Skeletal muscle cell (primary cell): ENCODE results near the gene SIPA1L3.
A peak's percentile ranks its signal among the peaks of the same experiment; 100 is the strongest.
"Not testable (repeated sequence)": the region's sequence is repeated elsewhere in the genome, so short reads cannot be mapped to it uniquely, and the experiment has no call there.

Experiments
- DNase-seq: peaks from one replicate; pipeline ENCODE4 v3.0.0-alpha.2; 2010; ENCODE audit warnings: low read depth
- H3K4me3 ChIP-seq: 2 replicates; pipeline ENCODE4 v1.5.1; 2011; ENCODE audit warnings: low read depth, mild to moderate bottlenecking, control low read depth, low read length, moderate library complexity

Gene SIPA1L3

GRCh38 chr19:38211151-38211591, 304.2 kb downstream of the SIPA1L3 start:
- no peak for DNase-seq
- peak overlapping the region; percentile 37 for H3K4me3 ChIP-seq

GRCh38 chr19:38211766-38212165, 304.8 kb downstream of the SIPA1L3 start:
- H3K4me3 ChIP-seq: no peak overlapping the region
- DNase-seq: no peak

- no peak overlapping the region for H3K4me3 ChIP-seq
- DNase-seq: no peak
Observed at GRCh38 chr19:38213469-38213868, 306.5 kb downstream of the SIPA1L3 start.

DNA sequence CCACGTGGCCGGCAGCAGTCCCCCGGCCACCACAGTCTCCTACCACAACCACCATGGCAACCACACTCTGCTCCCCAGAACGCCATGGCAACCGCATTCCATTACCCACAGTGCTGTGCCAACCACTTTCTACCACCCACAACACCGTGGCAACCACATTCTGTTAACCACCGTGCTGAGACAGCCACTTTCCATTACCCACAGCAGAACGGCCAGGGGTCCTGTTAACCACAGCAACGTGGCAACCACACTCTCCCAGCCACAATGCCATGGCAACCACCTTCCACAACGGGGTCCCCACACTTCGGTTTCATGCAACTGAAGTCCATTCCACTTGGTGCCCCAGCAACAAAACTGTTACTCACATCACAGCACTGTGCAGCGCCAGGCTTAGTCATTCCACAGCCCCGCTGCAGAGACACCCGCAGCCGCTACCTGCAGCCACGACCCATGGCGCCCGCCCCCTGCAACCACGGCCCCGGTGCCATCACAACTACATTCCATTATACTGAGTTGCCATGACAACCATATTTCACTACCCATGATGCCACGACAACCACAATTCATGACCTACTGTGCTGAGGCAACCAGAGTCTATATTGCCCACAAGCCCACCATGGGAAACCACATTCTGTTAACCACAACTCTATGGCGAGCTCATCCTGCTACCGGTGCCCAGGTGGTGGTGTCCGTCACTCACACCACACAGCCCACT, 307.1 kb downstream of the SIPA1L3 start:
- no peak overlapping the region for H3K4me3 ChIP-seq
- DNase-seq: peak; percentile 20

DNA sequence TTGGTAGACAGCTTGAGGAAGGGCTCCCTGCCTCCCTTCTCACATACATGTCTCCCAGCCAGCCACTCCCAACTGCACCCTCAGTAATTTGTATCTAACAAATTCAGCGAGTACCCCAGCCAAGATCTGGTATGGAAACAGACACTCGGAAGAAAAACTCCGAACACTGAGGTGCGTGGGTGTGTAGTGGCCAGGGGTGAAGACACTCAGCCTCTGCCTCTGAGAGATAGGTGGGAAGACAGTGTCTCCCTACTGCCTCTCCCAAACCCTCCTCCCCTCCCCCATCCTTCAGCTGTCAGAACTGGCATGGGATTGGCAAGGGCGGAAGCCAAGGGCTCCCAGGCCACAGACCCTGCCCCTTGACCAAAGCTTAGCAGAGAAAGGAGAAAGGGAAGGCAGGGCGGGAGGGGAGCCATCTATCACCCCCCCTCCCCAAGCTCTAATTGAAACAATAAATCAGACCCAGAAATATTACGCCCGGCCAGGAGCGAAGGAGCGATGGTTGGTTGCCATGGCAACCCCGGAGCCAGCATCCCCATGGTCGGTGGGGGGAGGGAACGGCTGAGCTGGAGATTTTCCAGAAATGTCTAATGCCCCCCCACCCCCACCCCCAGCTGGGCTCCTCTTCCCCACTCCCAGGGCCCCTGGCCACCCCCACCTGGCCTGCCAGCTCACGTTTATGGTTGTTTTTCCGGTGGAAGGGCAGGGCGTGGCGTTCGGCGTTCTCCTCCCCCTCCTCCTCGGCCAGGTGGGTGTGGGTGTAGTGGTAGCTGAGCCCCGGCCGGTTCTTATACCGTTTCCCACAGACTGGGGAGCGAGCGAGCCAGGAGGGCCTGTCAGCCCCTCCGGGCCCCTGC, 310.0 kb downstream of the SIPA1L3 start:
- no peak overlapping the region for H3K4me3 ChIP-seq
- no peak for DNase-seq

GRCh38 chr19:38218204-38218603, 311.2 kb downstream of the SIPA1L3 start:
- no peak overlapping the region for H3K4me3 ChIP-seq
- DNase-seq: no peak

GRCh38 chr19:38219221-38219620, 312.2 kb downstream of the SIPA1L3 start:
- no peak for DNase-seq
- H3K4me3 ChIP-seq: no peak overlapping the region

- no peak overlapping the region for H3K4me3 ChIP-seq
- no peak for DNase-seq
Observed at GRCh38 chr19:38221421-38221820, 314.4 kb downstream of the SIPA1L3 start.

- DNase-seq: no peak
- no peak overlapping the region for H3K4me3 ChIP-seq
Observed at GRCh38 chr19:38221919-38222830, 315.2 kb downstream of the SIPA1L3 start.

DNA sequence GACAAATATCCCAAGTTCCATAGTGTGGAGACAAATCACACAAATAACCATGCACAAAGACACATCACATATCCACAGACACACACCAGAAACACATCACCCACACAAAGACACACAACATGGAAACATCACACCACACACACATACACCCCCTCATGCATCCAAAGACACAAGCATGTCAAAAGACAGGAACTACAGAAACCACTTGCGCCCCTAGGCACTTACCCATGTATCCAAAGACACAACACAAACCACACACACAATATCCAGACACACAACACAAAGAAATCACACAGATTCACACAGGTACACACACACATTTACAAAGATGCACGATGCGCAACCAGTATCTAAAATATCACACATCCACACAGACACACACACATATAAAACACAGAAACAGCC, 316.1 kb downstream of the SIPA1L3 start:
- no peak for DNase-seq
- H3K4me3 ChIP-seq: peak overlapping the region; percentile 65

DNA sequence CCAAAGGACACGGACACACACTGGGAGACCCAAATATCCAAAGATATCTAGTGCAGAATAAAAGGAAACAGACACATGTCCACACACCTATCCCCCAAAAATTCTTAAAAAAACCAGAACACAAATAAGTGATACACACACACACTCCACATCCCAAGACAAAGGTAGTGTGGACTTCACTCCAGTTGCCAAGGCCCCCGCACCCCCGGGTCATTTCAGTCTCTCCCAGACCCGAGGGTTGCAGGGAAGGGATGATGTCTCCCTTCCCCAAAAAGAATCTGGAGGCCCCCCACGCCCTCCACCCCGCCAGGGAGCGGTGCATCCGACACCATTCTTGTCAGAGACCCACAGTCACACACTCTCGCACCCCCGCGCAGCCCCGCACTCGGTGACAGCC, 316.6 kb downstream of the SIPA1L3 start:
- H3K4me3 ChIP-seq: peak overlapping the region; percentile 65
- DNase-seq: no peak

DNA sequence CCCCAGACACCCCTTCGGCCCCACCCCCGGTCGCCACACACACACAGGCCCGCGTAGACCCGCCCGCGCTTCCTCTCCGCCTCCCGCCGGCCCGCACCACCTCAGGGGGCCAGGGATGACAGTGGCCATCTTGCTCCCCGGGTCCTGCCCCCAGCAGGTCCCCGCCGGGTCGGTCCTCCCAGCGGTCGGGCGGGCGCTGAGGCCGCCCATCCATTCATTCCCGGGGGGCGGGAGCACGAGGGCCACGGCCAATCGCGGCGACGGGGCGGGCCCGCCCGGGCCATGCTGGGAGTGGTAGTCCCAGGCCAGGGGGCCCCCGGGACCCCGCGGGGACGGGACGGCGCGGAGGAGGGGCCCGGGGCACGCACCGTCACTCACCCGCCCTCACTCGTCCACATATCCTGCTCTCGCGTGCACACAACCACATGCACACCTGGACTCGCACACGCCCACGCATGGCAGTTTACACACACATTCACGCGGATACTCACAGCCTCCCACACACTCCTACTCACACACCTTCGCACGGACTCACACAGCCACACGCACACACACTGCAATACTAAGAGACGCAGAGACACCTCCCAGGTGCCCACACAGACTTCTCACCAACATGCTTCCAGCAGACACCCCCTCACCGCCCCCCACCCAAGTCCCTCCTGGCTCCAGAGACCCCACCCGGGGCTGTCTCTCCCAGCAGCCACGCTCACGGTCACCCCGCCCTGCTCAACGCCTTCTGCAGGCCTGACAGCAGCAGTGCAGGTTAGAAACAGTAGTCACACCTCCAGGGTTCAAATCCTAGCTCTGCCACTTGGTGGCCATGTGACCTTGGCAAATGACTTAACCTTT, 317.2 kb downstream of the SIPA1L3 start, which contains the start of gene DPF1:
Gene DPF1 (minus strand): TSS at position 209 of the 849 bp plus-strand sequence. CDS start 80 bp downstream, at position 129.
- peak within 1 kb of the TSS; percentile 65 for H3K4me3 ChIP-seq
- DNase-seq: no peak

DNA sequence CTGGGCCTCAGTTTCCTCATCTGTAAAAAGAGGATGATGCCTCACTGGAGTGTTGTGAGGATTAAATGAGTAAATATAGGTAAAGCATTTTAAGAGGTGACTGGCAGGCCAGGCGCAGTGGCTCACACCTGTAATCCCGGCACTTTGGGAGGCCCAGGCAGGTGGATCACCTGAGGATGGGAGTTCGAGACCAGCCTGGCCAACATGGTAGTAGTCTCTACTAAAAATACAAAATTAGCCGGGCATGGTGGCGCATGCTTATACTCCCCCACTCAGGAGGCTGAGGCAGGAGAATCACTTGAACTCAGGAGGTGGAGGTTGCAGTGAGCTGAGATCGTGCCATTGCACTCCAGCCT, 317.8 kb downstream of the SIPA1L3 start:
- not testable (repeated sequence) for H3K4me3 ChIP-seq

DNA sequence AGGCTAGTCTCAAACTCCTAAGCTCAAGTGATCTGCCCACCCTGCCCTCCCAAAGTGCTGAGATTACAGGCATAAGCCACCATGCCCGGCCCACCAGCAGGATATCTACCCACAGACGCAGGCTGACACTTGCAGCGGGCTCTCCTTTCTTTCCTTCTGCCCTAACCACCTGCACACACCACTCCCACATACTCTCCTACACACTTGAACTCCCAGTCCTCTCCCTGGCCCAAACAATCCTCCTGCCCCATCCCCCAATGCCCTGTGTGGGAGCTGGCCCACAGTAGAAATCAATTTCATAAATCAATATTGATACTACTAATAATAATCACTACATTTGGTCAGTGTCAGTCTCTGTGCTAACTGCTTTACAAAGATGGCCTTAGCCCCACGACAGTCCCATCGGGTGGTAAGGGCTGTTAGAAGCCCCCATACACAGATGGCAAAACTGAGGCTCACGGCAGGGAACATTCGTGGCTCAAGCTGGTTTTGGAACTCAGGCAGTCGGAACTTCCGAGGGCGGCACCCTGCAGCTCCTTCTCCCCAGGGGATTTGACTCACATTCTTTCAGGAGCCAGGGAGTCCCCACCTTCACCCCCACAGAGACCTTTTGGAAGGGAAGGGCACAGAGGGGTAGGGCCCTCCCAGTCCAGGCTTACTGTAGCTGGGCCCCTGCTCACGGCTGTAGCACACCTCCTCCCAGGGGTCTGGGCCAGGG, 320.4 kb downstream of the SIPA1L3 start:
- no peak overlapping the region for H3K4me3 ChIP-seq

More for the DNA sequence above, 317.8 kb downstream of the SIPA1L3 start:
- not testable (repeated sequence) for DNase-seq

DNA sequence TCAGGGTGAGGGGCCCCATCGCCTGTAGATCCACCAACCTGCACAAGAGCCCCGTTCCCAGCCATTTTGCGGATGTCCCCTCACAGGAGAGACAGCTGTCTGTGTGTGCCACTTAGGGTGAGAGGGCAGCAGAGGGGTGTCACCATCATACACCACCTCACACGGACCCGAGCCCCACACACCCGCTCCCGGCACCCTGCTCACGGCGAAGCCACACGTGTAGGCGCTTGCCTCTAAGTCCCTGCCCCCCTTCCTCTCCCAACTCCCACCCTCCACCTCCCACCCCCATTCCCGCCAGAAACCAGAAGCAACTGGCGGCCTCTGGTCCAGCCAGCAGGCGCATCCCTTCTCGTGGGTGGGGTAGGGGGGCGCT, 321.0 kb downstream of the SIPA1L3 start:
- no peak for DNase-seq
- no peak overlapping the region for H3K4me3 ChIP-seq

More for the DNA sequence above, 320.4 kb downstream of the SIPA1L3 start:
- no peak for DNase-seq

DNA sequence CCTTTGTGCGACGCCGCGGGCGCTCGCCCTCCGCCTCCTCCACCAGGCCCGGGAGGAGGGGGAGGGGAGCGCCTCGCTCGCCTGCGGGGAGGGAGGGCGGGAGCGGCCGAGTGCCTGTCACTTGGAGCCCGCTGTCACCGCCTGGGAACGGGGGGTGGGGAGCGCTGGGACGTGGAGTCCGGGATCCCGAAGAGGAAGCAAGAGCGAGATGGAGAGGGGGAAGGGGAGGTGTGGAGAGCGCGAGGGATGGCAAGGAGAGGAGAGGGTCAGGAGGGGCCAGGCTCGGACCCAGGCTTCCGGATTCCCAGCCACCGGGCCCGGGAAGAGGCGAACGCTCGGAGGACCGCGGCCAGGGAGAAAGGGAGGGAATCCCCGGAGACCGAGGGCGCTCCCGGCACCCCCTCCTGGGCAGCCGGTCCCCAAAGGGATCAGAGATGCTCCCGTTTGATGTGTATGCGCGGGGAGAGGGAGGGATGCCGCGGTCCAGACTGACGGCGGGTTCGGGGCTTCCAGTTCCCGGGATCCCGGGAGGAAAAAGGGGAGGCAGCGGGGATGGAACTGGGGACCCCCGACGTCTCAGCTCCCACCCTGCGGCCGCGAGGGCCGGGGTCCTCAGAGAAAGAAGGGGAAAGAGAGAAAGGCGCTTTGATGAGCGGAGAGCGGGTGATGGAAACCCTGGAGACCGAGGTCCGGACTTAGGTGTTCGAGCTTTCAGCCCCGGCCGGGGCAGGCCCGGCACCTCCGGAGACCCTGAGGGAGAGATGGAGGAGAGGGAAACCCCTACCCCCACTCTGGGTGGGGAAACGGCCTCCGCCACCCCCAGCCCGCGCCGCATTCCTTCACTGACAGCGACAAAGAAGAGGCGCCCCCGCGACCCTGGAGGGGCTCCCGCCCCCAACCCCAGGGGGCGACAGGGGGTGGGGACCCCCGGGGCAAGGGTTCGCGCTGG, 321.8 kb downstream of the SIPA1L3 start:
- peak overlapping the region; percentile 60 for H3K4me3 ChIP-seq

GRCh38 chr19:38229585-38230073, 322.6 kb downstream of the SIPA1L3 start:
- peak; percentile 70 for DNase-seq
- peak overlapping the region; percentile 60 for H3K4me3 ChIP-seq

More for the DNA sequence above, 321.8 kb downstream of the SIPA1L3 start:
- DNase-seq: no peak
